Right ventricle myocardium superior (tissue), 1 donor: Measurements from ENCODE around the gene CLRN2. TPM values are rescaled to one million over a fixed set of nuclear protein-coding genes. Genes with fewer than 3 reads are reported as not detected.
"Not testable (repeated sequence)": the region's sequence is repeated elsewhere in the genome, so short reads cannot be mapped to it uniquely, and the experiment has no call there.

Experiments
- ATAC-seq: fragments of 200-7000 bp; cut with Tn5 transposase; one replicate; pipeline ENCODE4 v1.9.1; 2020; ENCODE audit warnings: mild to moderate bottlenecking; ENCODE audit not compliant: poor library complexity
- DNase-seq: peaks from one replicate; pipeline ENCODE4 v3.0.0-alpha.2; 2020
- intact Hi-C: fragments of 100-400 bp; cut with DNase I; formaldehyde crosslinking; loops from one replicate; pipeline ENCODE4 v1.11.2; 2022
- total RNA-seq: library from RNA; stranded (reverse); fragmentation: NEBNext Ultra II Directional; extraction: Animal tissue kit (Norgen Biotek cat#: 25700); gene quantifications from one replicate; pipeline ENCODE4 v1.2.1, GENCODE V29; 2021
- donor health status: DM: no; HTN: yes; CAD: no; lungs with severe emphysema.

Gene CLRN2
- total RNA-seq, 1 donor from 2014 or later: not detected

- no peak for ATAC-seq
- no peak for DNase-seq
- intact Hi-C loops: no loop called here
Observed at GRCh38 chr4:17562157-17562556, 47.2 kb downstream of the CLRN2 start.

GRCh38 chr4:17565846-17566245 lies 50.9 kb downstream of the CLRN2 start:
- intact Hi-C loops: no loop called here
- DNase-seq (no peak), ATAC-seq (no peak)

GRCh38 chr4:17567271-17567670 lies 52.3 kb downstream of the CLRN2 start:
- DNase-seq (no peak), ATAC-seq (no peak)
- intact Hi-C loops: no loop called here

- DNase-seq (no peak), ATAC-seq (no peak)
- intact Hi-C loops: no loop called here
Observed at GRCh38 chr4:17574206-17574605, 59.2 kb downstream of the CLRN2 start.

DNA sequence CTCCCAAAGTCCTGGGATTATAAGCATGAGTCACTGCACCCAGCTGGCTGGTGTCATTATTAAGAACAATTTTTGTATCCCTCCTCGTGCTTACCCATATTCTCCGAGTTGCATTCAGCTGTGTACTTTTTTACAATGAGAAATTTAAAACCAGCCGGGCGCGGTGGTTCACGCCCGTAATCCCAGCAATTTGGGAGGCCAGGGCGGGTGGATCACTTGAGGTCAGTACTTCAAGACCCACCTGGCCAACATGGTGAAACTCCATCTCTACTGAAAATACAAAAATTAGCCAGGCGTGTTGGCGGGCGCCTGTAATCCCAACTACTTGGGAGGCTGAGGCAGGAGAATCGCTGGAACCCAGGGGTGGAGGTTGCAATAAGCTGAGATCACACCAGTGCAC lies 60.2 kb downstream of the CLRN2 start:
- ATAC-seq, intact Hi-C loops, DNase-seq: not testable (repeated sequence)

Other genes with a start within 250 kb of the CLRN2 start
- gene QDPR, start 3.1 kb upstream of the CLRN2 start, total RNA-seq: 51.0 TPM
- 52.6 TPM for gene LAP3, start 62.0 kb downstream of the CLRN2 start, total RNA-seq
- 18.1 TPM for gene MED28, start 99.5 kb downstream of the CLRN2 start, total RNA-seq